NCI-H1436 (cell line): ENCODE measurements around the gene SLC22A3.
"Not testable (repeated sequence)": the region's sequence is repeated elsewhere in the genome, so short reads cannot be mapped to it uniquely, and the experiment has no call there.

ENCODE experiments used
- DNase-seq: peaks from one replicate; lab custom pipeline; 2025; lab: John Stamatoyannopoulos, UW

Gene SLC22A3

DNA sequence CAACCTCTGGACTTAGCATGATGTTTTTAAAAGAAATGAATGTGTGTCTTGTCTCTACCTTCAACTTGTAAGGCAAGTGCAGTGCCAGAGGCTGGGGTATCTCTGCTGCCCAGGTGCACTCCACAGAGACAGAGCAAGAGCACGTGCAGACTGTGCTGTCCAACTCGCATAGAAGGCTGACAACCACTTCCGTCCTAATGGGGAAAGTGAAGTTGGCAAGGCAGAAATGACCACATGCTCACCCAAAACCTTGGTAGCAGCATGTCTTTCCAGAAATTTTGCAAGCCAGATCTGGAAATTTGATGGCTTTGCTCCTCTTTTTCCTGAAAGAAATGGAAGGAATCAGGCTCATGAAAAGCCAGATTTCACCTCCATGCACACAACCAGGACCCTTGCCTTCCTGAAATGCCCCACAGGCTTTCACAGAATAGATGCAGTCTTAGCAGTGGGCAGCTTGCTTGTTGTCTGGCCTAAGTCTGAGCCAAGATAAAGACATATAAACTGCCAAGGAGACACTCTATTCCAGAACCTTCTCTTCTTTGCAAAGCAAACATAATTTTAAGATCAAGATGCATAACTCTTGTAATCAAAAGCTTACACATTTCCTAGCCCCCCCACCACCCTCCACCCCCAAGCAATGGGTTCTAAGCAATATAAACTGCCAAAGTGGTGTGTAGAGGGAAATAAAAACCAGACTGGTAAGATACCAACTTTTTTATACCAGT is 26.8 kb downstream of the SLC22A3 start:
- no peak for DNase-seq

DNA sequence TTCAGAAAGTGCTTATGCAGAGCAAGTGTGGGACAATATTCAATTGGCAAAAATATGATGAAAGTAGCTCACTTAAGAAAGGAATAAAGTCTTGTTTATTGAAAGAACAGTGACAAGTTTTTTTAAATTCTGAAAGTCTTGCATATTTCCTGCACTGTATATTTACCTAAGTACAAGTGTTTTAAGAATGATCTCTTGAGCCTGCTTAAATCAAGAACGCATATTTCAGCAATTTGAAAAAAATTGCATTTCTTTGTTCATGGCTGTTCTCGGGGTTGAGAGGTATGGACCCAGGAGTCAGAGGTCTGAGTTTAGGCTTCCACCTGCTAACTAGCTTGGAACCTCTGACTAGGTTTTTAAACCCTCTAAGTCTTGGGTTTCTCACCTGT is 27.4 kb downstream of the SLC22A3 start:
- no peak for DNase-seq

DNA sequence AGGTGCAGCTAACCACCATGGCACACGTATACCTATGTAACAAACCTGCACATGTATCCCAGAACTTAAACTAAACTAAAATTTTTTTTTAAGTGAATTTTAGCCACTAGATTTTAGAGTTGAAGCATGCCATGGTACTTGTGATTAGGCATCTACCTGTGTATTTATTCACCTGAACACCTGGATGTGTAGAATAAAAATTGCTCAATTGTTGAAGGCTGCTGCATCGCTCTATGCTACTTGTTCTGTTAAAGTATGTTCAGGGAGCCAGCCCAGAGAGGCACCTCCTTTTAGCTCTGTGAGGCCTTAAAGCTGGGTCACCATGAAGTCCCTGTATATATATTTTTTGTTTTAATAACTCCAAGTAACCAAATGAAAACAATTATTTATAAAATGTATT is 28.3 kb downstream of the SLC22A3 start:
- no peak for DNase-seq

DNA sequence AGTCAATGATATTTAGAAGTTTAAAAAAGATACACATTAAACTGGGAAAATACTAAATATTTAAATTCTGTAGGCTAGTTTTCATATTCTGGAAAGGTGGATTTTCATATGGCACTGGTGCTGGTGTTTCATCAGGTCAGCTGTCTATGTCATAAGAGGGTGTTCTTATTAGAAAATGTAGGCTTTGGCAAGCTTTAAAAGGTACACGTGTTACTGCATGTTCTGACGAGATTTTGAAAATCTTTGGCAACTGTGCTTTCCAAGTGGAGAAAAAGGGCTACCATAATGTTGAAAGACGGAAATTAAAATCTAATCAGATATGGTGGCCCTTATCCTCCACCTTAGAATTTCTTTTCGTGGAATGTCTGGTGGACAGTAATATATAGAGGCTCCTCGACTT is 30.0 kb downstream of the SLC22A3 start:
- DNase-seq = no peak

DNA sequence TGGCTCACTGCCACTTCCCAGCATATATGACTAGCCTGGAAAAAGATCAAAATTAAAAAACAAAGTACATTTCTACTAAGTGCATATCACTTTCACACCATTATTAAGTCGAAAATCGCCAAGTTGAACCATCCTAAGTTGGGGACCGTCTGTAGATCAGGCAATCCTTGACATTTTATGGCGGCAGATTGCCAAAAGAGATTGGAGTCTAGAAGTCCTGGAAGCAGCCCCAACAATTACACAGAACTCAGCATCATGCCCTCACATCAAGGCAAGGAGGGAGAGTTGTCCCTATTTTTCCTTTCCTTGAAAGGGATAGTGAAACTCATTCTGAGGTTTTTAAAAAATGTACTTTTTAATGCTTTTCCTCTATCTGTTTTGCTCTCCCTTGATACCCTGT is 30.7 kb downstream of the SLC22A3 start:
- no peak for DNase-seq

DNA sequence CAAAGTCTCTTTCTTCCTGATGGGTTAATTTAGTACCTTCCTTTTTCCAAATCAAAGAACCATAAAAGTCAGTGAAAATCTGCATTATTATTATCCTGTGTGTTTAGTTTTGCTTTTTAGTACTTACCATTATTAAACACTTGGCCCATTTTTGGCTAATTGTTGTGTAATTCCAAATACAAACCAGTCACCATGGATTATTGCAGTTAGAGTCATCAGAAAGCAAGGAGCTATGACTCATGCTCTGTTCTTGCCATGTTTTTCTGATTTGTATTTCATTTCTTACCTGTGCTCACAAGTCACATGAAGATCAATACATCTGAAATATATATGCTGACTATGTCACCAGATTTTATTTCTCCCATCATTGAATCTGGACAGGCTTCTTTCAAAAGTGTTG is 31.3 kb downstream of the SLC22A3 start:
- no peak for DNase-seq

DNA sequence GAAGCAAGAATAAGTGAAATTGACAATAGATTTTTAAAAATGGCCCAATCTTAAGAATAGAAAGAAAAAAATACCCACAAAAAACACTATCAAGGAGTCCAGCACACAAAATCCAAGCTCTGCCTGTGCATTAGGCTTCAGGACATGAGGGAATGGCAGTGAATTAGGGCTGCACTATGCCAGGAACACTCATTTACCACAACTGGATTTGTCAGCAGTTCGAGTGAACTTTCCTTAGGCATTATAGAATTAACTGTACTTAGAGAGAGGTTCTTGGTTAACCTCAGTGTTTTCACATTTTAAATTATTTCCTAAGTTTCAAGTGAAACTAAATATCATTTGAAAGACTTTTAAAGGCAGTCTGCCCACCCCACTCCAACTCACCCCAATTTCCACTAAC is 34.8 kb downstream of the SLC22A3 start:
- no peak for DNase-seq

DNA sequence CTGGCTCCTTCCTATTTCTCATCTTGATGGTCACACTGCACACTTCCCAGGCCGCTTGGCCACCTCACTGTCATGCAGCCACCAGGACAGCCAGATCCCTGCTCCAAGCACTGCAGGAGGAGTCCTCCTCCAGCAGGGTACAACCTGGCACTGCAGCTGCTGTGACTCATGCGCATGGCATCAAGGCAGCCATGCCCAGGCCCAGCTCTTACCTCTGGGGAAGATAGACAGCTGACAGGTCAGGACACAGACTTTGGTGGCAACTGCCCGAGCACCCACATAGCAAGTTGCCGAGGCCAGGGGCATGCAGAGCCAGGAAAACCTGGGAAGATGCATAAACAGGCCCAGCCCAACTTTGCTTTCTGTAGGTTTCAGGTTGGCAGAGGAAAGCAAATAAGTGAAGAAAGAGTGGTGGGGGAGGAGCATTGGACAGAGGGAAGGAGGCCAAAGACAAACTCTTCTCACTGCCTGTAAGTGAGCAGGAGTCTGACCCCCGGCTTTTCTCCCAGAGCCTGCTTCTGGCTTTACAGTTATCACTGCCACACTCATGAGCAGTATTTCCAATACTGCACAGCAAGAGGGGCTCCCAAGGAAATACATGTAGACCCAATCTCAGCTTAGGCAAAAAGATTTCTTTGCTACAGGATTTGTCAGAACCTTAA is 38.8 kb downstream of the SLC22A3 start:
- DNase-seq = no peak

DNA sequence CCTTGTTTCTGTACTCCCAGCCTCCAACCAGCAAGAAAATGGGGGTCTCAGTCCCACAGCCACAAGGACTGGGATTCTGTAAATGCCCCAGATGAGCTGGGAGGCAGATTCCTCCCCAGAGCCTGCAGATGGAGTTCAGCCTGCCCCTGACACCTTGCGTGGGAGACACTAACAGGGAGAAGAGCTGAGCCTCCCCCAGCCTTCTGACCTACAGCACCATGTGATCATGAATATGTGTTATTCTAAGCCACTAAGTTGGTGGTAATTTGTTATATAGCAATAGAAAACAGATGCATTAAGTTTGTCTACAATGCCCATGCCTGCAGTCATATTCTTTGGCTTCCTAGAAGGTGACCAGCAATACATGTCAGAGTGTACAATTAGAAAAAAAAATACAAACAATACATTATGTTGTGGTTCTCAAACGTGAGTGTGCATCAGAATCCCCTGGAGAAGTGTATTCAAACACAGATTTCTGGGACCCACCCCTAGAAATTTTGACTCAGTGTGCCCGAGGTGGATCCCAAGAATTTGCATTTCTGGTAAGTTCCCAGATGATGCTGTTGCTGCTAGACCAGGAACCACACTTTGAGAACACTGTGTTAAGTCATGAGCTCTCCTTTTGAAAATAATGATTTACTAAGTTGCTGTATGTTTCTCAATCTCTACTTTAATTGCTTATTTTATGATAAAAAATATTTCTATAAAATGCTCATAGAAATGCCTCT is 39.9 kb downstream of the SLC22A3 start:
- no peak for DNase-seq

DNA sequence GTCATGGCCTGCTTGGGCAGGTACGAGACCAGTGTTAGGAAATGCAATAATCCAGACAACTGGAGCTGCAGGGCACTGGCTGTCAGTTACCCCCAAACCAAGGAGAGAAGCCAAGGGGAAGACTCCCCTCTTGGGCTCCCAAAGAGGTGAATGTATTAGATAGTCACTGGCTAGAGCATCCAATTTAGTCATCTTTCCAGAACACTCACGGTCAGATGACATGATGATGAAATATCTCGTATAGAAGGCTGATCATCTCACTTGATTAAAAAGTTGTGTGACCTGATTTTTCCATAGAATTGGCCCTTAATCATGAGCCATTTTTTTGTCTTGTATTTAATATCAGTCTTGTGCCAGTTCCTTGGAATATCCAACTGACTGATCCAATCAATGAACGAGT is 40.7 kb downstream of the SLC22A3 start:
- no peak for DNase-seq

DNA sequence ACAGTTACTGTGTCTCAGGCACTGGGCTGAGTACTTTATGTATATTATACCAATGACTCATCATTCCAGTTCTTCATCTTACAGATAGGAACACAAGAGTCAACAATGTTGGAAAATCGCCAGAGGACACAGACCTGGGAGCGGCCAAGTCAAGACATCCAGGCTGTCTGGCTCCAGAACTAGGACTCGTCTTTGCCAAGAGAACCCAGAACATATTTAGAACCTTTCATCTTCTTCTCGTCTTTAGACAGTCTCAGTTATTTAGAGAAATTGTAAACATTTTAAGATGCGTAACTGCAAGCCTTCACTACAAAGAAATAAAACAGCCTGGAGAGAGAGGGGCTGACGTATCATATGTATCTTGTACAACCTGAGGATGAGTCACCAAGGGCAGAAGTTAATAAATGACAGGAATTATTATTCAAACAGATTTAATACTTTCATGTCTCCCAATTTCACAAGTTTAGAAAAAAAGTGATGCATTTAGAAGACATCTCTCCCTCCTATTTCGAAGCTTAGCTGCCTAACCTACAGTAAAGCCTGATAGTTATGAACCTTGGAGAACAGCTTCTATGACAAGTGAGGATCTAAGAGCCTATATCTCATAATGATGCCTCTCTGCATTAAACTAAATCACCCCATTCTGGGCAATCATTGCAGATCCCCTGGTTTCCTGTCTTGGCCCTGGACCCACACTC is 43.4 kb downstream of the SLC22A3 start:
- no peak for DNase-seq

DNA sequence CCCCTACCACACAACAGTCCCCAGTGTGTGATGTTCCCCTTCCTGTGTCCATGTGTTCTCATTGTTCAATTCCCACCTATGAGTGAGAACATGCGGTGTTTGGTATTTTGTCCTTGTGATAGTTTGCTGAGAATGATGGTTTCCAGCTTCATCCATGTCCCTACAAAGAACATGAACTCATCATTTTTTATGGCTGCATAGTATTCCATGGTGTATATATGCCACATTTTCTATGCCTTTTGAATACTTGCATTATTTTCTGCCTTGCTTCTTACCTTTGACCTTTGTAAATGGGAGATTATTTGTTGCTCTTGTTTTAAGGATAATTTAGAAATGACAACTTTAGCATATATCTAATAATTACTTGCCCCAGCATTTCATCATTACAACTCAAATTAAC is 45.3 kb downstream of the SLC22A3 start:
- DNase-seq = not testable (repeated sequence)

DNA sequence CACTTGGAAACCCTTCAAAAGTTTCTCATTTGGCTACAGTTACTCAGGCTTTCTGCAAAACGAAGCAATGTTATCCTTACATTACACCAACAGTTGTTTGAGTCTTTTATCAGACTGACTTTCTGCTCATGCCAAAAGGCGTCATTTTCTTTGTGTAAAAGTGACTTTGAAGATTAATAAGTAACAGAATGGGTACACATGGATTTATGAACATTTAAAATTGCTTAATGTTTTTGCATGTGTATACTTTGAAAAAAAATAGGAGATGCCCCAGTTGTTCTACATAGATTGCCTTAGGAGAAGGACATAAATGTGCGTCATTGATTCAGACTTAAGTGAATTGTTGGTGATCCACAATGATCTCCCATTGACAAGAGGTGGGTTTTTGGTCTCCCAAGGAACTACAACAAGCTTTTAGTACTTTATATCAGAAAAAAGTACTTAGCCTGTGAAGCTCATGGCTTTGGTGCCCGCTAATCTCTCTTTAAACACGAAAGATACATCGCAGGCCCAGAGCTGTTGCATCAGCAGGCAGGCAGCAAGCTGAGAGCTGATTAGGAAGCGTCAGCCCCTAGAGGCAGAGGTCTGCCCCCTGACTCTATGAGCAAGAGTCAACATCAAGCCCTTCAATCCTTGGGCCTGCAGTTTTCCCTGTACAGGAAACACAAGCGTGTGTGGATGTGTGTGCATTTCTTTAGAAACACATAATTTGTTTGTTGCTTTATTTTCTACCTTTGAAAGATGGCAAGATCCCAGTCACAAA is 45.9 kb downstream of the SLC22A3 start:
- DNase-seq = no peak

DNA sequence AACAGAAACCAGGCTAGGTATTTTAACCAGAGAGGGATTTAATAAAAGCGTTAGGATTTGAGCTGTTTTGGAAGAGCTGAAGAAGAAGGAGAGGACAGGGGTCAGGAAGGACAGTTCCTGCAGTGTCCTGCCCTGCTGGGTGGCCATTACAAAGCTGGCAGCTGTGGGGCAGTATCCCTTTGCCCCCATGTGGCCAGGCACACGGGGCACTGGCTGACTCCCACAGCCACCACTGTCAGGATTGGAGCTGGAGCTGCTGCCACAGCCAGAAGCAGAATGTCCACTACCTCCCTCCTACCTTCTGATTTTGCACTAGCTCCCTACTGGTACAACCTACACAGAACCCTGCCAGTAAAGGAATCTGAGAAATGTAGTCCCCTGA is 46.5 kb downstream of the SLC22A3 start:
- DNase-seq = no peak

DNA sequence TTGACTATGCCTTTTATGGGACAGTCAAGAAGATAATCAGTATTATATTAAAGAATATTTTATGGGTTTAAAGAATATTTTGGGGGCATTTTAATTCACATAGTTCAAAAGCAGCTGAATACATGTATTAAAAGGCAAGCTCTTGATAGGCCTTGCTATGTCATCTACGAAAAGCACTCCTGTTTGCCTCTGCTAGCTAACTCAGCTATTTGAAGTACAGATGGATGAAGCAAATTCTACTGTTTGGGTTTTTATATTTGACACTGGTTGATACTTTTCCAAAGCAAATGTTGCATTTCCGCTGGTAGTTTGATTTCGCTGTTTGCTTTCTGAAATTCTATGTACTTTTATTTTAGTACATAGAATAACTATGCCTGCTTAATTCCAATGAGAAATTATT is 47.0 kb downstream of the SLC22A3 start:
- DNase-seq = no peak

DNA sequence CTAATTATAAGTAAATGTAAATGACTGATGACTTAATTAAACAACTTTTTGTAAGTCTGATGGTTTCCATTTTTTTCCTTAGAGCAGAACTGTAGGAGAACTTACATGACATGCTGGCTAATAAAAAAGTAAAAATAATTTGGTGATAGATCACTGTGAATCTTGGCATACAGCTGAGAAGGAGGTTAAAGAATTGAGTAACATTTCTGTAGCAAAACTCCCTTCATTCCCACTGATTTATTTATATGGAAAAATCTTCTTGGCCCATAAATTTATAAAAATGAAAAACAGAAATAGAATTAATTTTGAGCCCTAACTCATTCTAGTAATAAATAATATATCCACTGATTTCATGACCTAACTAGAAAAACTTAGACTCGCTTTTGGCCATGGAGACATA is 48.1 kb downstream of the SLC22A3 start:
- DNase-seq = no peak

DNA sequence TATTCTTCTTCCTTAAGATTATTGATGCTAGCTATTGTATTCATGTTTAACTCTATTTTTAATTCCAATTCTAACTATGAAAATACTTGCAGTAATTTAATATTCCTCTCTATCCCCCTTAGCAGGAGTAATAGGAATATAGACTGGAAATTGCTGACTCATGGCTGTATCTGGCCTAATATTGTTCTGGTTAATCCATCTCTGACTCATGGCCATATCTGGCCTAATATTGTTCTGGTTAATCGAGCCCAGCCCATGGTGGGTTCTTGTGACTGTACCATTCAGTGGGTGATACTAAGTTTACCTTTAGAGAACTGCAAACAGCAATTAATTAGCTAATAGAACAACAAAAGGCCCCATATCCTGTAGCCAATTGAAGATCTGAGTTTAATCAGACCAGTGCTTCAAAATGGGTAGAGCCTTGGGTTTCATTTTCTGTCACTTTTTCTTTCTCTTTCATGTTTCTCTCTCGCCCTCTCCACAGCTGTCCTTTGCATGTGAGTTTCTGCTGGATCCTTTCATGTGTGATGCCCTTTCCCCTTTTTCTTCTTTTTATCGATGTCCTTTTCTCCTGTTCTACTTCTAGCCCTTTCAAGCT is 50.6 kb downstream of the SLC22A3 start:
- no peak for DNase-seq

DNA sequence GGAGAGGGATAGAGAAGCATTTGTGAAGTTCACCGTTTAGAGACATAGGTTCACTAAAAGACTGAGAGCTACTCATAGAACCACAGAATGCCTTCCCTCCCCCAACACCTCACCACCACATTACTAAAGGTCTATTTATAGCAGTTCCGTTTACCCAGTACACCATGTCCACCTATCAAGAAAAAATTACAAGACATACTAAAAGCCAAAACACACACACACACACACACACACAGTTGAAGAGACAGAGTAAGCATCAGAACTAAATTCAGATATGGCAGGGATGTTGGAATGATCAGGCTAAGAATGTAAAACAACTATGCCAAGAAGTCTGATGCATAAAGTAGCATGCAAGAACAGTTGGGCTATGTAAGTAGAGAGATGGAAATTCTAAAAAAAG is 52.3 kb downstream of the SLC22A3 start:
- no peak for DNase-seq

DNA sequence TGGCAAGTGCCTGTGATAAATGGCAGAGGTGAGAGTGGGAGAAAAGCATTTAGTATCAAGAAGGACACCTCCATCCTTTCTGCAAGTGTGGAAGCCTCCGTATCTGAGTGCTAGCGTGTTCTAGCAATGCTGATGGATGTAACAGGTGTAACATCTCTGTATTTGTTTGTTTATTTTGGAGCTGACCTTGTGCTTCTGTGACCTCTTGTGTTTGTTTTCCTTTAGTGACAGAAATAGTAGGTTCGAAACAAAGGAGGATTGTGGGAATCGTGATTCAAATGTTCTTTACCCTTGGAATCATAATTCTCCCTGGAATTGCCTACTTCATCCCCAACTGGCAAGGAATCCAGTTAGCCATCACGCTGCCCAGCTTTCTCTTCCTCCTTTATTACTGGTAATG is 60.4 kb downstream of the SLC22A3 start:
- DNase-seq = no peak

DNA sequence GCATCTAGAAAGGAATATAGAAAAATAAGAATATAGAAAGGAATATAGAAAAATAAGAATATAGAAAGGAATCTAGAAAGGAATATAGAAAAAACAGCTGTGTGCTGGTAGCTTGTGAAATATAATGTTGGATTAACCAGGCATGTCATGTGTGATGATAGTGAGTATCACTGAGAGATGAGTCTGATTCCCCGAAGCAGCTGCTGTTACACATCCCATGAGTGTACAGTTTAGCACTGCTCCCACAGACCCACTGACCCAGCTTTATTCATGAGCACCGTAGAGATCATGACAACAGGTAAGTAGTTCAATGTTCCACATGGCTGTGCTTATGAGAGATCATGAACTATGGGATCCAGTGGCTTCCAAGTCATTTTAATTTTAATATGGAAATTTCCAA is 64.8 kb downstream of the SLC22A3 start:
- DNase-seq = no peak

DNA sequence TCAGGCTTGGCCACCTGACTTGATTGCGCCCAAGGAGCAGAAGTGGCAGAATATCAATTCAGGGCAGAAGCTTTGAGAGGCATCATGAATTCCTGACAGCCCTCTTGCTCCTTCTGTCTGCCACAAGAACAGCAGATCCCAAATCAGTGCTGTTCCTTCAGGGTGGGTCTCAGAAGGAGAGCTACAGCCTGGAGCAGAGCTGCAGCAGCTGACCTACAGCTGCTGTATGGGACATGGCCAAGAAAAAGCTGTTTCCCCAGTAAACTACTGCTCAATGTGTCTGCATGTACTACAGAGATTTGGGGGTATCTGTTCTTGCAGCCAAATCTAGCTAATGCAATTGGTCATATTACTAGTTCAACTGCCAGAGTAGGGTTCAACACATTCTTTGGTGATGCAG is 69.0 kb downstream of the SLC22A3 start:
- no peak for DNase-seq

DNA sequence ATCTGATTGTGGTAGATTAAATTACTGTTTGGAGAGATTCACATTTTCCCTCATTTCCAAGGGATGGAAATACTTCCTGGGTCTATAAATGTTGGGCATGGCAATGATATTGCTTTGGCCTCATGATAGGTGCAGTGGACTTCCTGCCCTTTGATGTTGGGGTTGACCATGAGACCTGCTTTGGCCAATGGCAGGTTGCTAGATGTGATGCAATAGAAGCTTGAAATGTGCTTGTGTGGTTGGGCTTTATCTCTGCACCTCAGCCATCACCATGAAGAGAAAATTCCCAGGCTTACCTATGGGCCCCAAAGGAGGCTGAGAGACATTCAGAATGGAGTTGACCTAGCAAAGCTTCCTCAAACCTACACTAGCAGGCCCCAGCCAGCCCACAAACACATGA is 69.4 kb downstream of the SLC22A3 start:
- DNase-seq = no peak
